Endothelial cell (in vitro differentiated cells): ENCODE data around the gene CACNA2D3. TPM values are rescaled to one million over a fixed set of nuclear protein-coding genes. Genes with fewer than 3 reads are reported as not detected.

Experiments used
- DNase-seq: peaks from one replicate; pipeline ENCODE4 v3.0.0; 2021; ENCODE audit warnings: low spot score
- H3K27ac Mint-ChIP-seq: one replicate; pipeline ENCODE4 v1.8.0; 2021; ENCODE audit warnings: mixed read lengths, inconsistent platforms; ENCODE audit not compliant: unreplicated experiment
- H3K27me3 Mint-ChIP-seq: one replicate; pipeline ENCODE4 v1.8.0; 2021; ENCODE audit warnings: mild to moderate bottlenecking, moderate library complexity, mixed read lengths, inconsistent platforms; ENCODE audit not compliant: unreplicated experiment
- H3K36me3 Mint-ChIP-seq: one replicate; pipeline ENCODE4 v1.8.0; 2021; ENCODE audit warnings: mild to moderate bottlenecking, low read depth, mixed read lengths, inconsistent platforms; ENCODE audit not compliant: unreplicated experiment
- H3K4me1 Mint-ChIP-seq: one replicate; pipeline ENCODE4 v1.8.0; 2021; ENCODE audit warnings: mild to moderate bottlenecking, mixed read lengths, inconsistent platforms; ENCODE audit not compliant: unreplicated experiment
- H3K4me3 Mint-ChIP-seq: one replicate; pipeline ENCODE4 v1.8.0; 2021; ENCODE audit warnings: mild to moderate bottlenecking, mixed read lengths, inconsistent platforms; ENCODE audit not compliant: unreplicated experiment
- H3K9me3 Mint-ChIP-seq: one replicate; pipeline ENCODE4 v1.8.0; 2021; ENCODE audit warnings: mixed read lengths, inconsistent platforms; ENCODE audit not compliant: unreplicated experiment
- CTCF ChIP-seq: fragments of 200-600 bp; sonication (generic); IDR thresholded peaks from one replicate; pipeline ENCODE4 v1.5.0; 2021; ENCODE audit warnings: antibody characterized with exemption; ENCODE audit not compliant: unreplicated experiment
- total RNA-seq: library from RNA; stranded (reverse); fragmentation: NEBNext Ultra II Directional; extraction: Animal tissue kit (Norgen Biotek cat#: 25700); gene quantifications from one replicate; pipeline ENCODE4 v1.2.1, GENCODE V29; 2021; ENCODE audit not compliant: unreplicated experiment

The CACNA2D3 gene
- total RNA-seq, 1 donor from 2014 or later = 0.46 TPM

GRCh38 chr3:54321520-54321919 lies 199.2 kb downstream of the CACNA2D3 start:
- Mint-ChIP-seq H3K36me3 (no peaks in the 10 kb centered on the region), H3K27ac (no peak overlapping the region), H3K4me3 (no peak overlapping the region), H3K27me3 (peaks cover 1% of the 10 kb centered on the region), H3K4me1 (no peaks in the 10 kb centered on the region), H3K9me3 (no peaks in the 10 kb centered on the region)
- TF ChIP-seq CTCF = no peak
- no peak for DNase-seq

- TF ChIP-seq CTCF = no peak
- DNase-seq = no peak
- H3K4me1 Mint-ChIP-seq = no peaks in the 10 kb centered on the region
- H3K27ac Mint-ChIP-seq = no peak overlapping the region
- no peaks in the 10 kb centered on the region for H3K27me3 Mint-ChIP-seq
- H3K36me3 Mint-ChIP-seq = no peaks in the 10 kb centered on the region
- no peak overlapping the region for H3K4me3 Mint-ChIP-seq
- no peaks in the 10 kb centered on the region for H3K9me3 Mint-ChIP-seq
Measured at GRCh38 chr3:54322354-54322753, 200.0 kb downstream of the CACNA2D3 start.

GRCh38 chr3:54324103-54324502 lies 201.8 kb downstream of the CACNA2D3 start:
- no peaks in the 10 kb centered on the region for H3K4me1 Mint-ChIP-seq

GRCh38 chr3:54326951-54327350 lies 204.6 kb downstream of the CACNA2D3 start:
- no peak for TF ChIP-seq CTCF
- no peak for DNase-seq
- peaks cover 3% of the 10 kb centered on the region for H3K27me3 Mint-ChIP-seq
- H3K9me3 Mint-ChIP-seq = no peaks in the 10 kb centered on the region
- no peak overlapping the region for H3K27ac Mint-ChIP-seq
- H3K4me1 Mint-ChIP-seq = no peaks in the 10 kb centered on the region
- H3K4me3 Mint-ChIP-seq = no peak overlapping the region
- no peaks in the 10 kb centered on the region for H3K36me3 Mint-ChIP-seq

More at GRCh38 chr3:54324103-54324502, 201.8 kb downstream of the CACNA2D3 start:
- Mint-ChIP-seq H3K4me3 (no peak overlapping the region), H3K27me3 (no peaks in the 10 kb centered on the region), H3K36me3 (no peaks in the 10 kb centered on the region), H3K9me3 (no peaks in the 10 kb centered on the region), H3K27ac (no peak overlapping the region)
- no peak for TF ChIP-seq CTCF
- no peak for DNase-seq

- TF ChIP-seq CTCF = no peak
- Mint-ChIP-seq H3K4me1 (no peaks in the 10 kb centered on the region), H3K9me3 (no peaks in the 10 kb centered on the region), H3K27ac (no peak overlapping the region), H3K27me3 (peaks cover 3% of the 10 kb centered on the region), H3K4me3 (no peak overlapping the region), H3K36me3 (no peaks in the 10 kb centered on the region)
- no peak for DNase-seq
Measured at GRCh38 chr3:54331341-54331740, 209.0 kb downstream of the CACNA2D3 start.
